HuH-7.5 (cell line): ENCODE results near the gene CPE.
"Not testable (repeated sequence)": the region's sequence is repeated elsewhere in the genome, so short reads cannot be mapped to it uniquely, and the experiment has no call there.

ENCODE experiments used
- DNase-seq: peaks from one replicate; pipeline ENCODE4 v3.0.0; 2011; ENCODE audit warnings: low spot score

CPE gene

GRCh38 chr4:165464376-165464775 lies 85.6 kb downstream of the CPE start:
- no peak for DNase-seq

- peak; percentile 23 for DNase-seq
Measured at GRCh38 chr4:165464813-165465381, 86.1 kb downstream of the CPE start.

DNA sequence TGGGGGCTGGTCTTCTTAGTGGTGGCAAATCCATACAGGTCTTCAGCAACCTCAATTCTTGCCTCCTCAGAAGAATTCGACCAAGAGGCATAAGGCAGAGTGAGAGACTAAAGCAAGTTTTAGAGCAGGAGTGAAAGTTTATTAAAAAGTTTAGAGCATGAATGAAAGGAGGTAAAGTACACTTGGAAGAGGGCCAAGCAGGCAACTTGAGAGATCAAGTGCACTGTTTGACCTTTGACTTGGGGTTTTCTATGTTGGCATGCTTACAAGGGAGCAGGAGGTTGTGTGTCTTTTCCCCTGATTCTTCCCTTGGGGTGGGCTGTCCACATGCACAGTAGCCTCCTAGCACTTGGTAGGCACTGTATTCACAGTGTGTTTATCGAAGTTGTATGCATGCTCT lies 91.2 kb downstream of the CPE start:
- DNase-seq, result no peak

DNA sequence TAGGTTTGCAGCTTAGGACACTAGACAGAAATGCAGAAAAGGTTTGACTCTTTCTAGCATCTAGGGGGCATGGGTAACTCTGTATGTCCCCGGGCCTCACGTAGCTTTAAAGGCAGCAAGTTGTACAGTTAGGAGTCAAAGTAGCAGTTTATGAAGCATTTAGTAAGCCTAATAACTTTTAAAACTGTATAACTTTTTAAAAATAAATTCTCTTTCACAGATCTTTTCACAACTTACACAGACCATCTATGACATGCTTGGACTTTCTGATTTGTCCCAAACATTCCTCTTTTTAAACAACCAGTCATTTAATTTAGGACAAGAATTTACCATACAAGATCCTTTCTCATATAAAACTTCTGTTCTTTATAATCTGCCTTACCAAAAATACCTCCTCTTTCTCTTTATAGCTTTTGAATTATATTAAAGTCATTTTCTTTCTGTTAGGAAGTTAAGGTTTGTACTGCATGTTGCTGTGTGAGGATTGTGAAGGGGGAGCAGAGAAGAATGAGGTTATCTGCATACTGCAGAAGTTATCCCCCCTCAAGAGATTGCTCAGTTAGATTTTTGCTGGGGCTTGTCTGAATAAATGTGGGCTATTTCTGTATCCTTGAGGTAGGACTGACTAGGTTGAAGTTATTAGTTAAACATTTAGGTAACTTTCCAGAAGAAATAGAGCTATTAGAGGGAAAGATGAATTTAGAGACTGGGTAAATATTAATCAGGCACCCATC lies 94.3 kb downstream of the CPE start:
- DNase-seq, result no peak

DNA sequence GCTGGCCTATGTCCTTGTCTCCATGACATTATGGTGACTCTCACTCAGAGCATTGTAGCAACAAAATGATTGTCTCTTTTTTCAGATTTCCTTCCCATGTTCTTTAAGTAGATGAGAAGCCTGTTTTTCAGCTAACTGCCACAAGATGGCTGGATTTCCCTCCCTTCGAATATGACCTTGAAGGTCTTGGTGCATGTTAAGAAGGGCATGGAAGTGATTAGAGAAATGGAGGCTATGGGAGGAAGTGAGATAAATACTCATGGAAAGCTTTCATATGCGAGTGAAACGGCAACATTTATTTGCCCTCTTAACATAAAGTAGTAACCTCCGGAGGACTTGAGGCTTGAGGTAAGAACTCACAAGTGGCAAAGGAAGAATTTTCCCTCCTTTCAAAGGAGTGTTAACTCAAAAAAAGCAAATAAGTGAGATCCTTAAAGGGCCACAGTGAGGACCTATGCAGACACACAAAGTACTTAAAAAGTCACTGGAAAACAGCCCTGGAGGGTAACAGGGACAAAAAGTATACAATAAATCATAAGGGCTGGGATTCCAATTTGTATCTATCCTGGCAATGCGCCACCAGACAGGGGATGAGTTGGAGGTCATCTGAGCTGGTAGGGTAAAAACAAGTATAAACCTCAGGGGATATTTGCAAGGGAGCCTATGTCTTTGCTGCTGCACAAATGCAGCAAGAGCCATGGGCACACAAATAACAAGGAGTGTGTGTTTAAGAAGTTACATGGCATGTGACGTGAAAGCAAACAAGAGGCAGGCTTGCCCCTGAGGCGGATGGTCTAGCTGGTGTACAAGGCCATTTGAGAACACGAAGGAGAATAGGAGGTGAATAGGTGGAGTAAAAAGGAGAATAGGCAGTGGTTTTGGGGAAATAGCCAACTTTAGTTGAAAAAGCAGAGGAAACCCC lies 96.2 kb downstream of the CPE start:
- no peak for DNase-seq

GRCh38 chr4:165475706-165476070 lies 96.9 kb downstream of the CPE start:
- DNase-seq, result no peak

GRCh38 chr4:165476214-165477098 lies 97.6 kb downstream of the CPE start:
- DNase-seq, result no peak

DNA sequence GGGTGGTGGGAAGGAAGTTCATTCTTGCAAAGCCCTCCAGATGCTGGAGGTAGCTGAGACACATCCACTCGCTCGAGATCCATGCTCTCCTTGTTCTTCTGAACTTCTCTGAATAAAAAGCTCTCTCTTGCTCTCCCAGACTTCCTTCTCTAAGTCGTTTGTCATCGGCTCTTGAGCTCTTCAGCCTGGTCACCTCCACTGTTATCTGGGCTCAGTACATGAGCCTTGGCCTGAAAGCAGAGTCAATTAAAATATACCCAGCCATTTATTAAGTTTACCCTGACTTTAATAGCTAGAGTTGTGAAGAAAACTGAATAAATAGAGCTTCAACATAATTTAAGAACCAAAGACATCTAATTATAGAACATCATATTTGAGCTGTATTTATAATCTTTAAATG lies 99.0 kb downstream of the CPE start:
- no peak for DNase-seq

DNA sequence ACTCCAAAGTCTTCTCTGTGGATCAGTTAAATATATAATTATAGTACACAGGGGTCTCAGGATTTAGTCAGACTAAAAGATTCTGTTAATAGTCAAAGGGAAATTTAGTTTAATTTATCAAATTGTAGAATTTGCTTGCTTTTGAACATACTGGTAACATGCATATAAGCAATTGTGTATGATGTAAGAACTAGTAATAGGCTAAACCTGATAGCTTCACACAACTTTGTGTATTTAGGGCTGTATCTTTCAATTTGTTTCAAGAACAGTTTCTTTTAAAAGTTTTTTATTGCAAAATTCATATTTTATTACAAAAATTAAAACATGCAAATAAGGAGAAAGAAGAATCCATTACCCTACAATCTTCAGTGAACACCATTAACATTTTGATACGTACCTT lies 99.5 kb downstream of the CPE start:
- no peak for DNase-seq

DNA sequence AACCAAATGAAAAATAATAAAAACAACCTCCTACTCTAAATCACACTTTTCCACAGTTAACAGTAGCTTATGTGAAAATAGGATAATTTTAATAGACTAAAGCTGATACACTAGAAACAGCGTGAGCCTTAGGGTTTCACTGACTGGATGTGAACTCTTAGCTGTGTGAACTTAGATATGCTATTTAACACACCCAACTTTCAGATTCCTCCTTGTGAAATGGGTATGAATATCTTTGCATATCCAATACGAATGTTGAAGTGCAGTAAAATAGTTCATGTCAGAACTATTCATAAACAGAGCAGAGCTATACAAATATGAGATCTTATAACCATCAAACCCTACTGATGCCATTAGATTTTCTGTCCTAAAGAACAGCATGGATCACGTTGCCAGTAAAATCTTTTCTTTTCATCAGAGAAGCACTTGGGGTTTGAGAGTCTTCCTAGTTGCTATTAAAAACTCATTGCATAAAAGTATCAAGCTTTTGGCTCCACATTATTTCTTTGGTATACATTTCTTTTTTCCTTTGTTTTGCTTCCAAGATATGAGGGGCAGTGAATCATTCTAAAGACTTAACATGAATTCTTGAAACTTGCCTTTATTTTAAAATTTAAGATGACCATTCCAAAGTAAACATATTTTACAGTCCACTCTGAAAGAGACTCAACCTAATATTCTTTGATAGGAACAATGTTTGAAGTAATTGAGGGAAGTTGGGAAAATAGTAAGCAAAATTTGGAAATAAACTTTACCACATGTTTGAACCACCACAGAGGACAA lies 102.4 kb downstream of the CPE start:
- DNase-seq, result no peak

DNA sequence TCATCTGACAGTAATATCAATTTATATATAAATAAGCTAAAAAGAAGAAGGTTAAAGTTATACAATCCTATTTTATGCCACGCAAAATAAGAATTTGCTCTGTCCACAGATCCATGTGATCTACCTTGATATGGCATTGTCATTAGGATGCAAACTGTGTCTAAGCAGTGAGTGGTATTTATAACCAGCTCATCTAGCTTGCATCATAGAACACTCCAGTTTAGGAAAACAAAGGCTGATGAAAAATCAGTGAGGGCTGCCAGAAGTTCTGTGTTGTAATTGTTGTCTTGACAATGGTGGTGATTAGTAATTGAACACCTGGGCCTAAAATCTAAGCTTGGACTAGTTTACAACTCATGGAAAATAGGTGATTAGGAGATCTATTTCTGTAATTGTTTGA lies 111.0 kb downstream of the CPE start:
- no peak for DNase-seq

- DNase-seq, result not testable (repeated sequence)
Measured at GRCh38 chr4:165492583-165492982, 113.8 kb downstream of the CPE start.

GRCh38 chr4:165493359-165493758 lies 114.6 kb downstream of the CPE start:
- DNase-seq, result peak; percentile 25

DNA sequence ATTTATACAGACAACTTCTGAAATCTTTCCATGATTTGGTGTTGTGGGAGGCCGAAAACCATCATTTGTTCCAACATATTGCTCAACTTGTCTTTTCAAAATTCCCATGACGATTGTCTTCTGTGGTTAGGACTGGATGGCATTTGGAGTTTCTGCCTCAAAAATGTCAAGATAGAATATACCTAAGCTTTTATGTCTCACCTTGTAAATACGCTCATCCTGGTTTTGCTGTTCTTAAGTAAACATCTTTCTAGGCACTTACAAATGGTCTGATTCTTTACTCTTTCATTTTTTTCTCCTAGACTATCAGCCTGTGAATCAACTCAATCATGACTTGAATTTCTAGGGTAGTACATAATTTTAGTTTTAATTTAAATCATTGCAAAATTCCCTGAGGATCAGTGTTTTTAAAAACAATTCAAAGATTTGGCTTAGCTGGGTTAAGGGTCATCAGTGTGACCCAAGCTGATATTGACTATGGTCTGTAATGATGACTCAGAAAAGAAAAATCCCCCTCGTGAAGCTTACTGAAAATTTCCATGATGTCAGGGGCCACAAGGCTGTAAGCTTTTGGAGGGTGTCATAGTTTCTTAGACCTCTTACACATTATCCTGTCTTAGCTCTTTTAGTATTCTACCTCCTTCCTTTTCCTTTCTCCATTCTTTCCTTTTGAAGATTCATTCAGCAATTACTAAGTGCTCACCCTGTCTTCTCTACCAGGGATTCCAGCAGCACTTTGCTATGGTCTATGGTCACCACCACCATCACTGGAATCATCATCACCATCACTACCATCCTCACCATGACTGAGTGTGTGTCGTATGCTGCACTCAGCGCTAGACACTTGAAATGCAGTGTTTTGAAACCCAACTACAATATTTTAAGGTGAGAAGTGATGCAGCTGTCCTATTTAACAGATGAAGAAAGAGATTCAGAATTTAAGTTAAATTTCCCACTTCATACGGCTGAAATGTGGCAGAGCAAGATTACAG lies 124.4 kb downstream of the CPE start:
- peak; percentile 30 for DNase-seq

DNA sequence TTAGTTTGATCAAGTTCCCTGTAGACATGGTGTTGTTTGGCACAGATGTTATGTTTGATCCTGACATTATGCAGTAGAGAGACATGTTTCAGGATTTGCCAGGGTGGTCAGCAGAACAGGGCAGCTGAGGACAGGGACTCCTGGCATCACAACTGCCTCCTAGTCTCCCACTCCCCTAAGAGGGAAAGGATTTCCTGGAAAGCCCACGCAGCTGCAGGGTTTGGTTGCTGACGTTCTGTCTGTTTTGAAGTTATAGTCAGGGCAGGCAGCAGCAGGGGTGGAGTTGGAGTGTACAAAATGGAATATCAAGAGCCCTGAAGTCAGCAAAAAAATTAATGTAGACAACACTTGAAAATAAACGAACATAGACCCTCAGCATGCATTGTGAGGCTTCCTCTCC lies 125.4 kb downstream of the CPE start:
- no peak for DNase-seq

- no peak for DNase-seq
Measured at GRCh38 chr4:165505958-165506837, 127.4 kb downstream of the CPE start.

- DNase-seq, result no peak
Measured at GRCh38 chr4:165506849-165507248, 128.0 kb downstream of the CPE start.

DNA sequence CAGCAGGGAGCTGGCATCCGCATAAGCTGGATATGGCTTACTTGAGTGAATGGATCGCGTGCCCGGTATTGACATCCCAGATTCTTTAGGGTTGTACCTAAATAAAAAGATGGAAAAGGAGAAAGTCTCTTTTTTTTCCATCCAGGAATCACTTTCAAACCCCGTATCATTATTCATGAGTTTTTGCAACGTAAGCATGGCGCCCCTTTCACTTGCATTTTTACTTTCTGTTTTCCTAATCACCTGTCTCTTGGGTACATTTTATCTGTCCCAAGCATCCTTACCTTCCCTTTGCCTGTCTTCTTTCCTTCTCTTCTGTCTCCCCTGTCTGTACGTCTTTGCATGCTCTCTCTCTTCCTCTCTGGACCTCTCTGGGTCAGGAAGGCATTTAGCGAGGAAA lies 128.6 kb downstream of the CPE start:
- DNase-seq, result no peak
